ENCODE data around the gene SRSF1.

Gene SRSF1

GRCh38 chr17:57986841-57987580, 20.0 kb downstream of the SRSF1 start:
- no peak for TF ChIP-seq CTCF (conservative IDR thresholded peaks at IDR 0.05; ENCODE audit: low read depth, low read length)
- no peaks in the 10 kb centered on the region for H4K20me1 ChIP-seq (ENCODE audit: insufficient read depth)
- H3K9ac ChIP-seq: peak overlapping the region; percentile 52; the same call in 1 of the 2 replicates
- no peaks in the 10 kb centered on the region for H3K36me3 ChIP-seq (ENCODE audit: insufficient read depth)
- peaks cover 9% of the 10 kb centered on the region; the same call in 1 of the 2 replicates for H3K27me3 ChIP-seq (ENCODE audit: insufficient read depth, low read depth)
- H3K79me2 ChIP-seq (ENCODE audit: insufficient read depth, low read depth): peaks cover 38% of the 10 kb centered on the region
- peak overlapping the region; percentile 73 for H2AFZ ChIP-seq (ENCODE audit: low read depth)
- peaks cover 55% of the 10 kb centered on the region for H3K4me1 ChIP-seq (ENCODE audit: low read depth, poor library complexity, severe bottlenecking)
- H3K27ac ChIP-seq: peak overlapping the region; percentile 33; the same call in 1 of the 2 replicates
- peak overlapping the region; percentile 86 for H3K4me2 ChIP-seq
- peak overlapping the region; percentile 58 for H3K4me3 ChIP-seq (IDR thresholded peaks at IDR 0.05; ENCODE audit: insufficient read depth, low read depth, low read length)

DNA sequence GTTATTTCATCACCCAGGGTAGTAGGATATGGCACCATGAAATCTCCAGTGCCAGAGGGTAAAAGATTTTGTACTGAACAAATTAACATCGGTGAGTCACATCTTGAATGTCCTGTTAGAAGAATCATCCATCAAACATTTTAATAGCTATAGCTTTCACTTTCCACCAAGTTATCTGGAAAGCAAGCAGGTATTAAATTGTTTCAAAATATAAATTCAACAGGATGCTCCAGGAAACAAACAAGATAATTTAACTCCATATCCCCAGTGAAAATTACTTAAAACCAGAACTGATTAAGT, 21.4 kb downstream of the SRSF1 start:
- H3K9ac ChIP-seq: no peak overlapping the region

GRCh38 chr17:57984936-57985674, 21.9 kb downstream of the SRSF1 start:
- no peak overlapping the region for H3K27ac ChIP-seq
- H3K79me2 ChIP-seq (ENCODE audit: insufficient read depth, low read depth): peaks cover 38% of the 10 kb centered on the region
- no peak overlapping the region for H3K4me3 ChIP-seq (IDR thresholded peaks at IDR 0.05; ENCODE audit: insufficient read depth, low read depth, low read length)
- TF ChIP-seq CTCF (conservative IDR thresholded peaks at IDR 0.05; ENCODE audit: low read depth, low read length): no peak
- H3K36me3 ChIP-seq (ENCODE audit: insufficient read depth): no peaks in the 10 kb centered on the region
- no peak overlapping the region for H2AFZ ChIP-seq (ENCODE audit: low read depth)
- H3K4me1 ChIP-seq (ENCODE audit: low read depth, poor library complexity, severe bottlenecking): peaks cover 55% of the 10 kb centered on the region
- H3K27me3 ChIP-seq (ENCODE audit: insufficient read depth, low read depth): peaks cover 8% of the 10 kb centered on the region; the same call in 1 of the 2 replicates
- H3K4me2 ChIP-seq: peak overlapping the region; percentile 86; the same call in 1 of the 2 replicates
- H3K9ac ChIP-seq: no peak overlapping the region
- no peaks in the 10 kb centered on the region; the same call in 1 of the 2 replicates for H4K20me1 ChIP-seq (ENCODE audit: insufficient read depth)

More for the DNA sequence above, 21.4 kb downstream of the SRSF1 start:
- no peak for TF ChIP-seq CTCF (conservative IDR thresholded peaks at IDR 0.05; ENCODE audit: low read depth, low read length)
- Histone ChIP-seq H3K36me3 (ENCODE audit: insufficient read depth) (no peaks in the 10 kb centered on the region), H3K27me3 (ENCODE audit: insufficient read depth, low read depth) (peaks cover 9% of the 10 kb centered on the region; the same call in 1 of the 2 replicates), H3K4me1 (ENCODE audit: low read depth, poor library complexity, severe bottlenecking) (peaks cover 55% of the 10 kb centered on the region), H3K4me2 (peak overlapping the region; percentile 86; the same call in 1 of the 2 replicates), H3K4me3 (IDR thresholded peaks at IDR 0.05; ENCODE audit: insufficient read depth, low read depth, low read length) (no peak overlapping the region), H3K27ac (no peak overlapping the region), H2AFZ (ENCODE audit: low read depth) (no peak overlapping the region), H4K20me1 (ENCODE audit: insufficient read depth) (no peaks in the 10 kb centered on the region; the same call in 1 of the 2 replicates), H3K79me2 (ENCODE audit: insufficient read depth, low read depth) (peaks cover 38% of the 10 kb centered on the region)

DNA sequence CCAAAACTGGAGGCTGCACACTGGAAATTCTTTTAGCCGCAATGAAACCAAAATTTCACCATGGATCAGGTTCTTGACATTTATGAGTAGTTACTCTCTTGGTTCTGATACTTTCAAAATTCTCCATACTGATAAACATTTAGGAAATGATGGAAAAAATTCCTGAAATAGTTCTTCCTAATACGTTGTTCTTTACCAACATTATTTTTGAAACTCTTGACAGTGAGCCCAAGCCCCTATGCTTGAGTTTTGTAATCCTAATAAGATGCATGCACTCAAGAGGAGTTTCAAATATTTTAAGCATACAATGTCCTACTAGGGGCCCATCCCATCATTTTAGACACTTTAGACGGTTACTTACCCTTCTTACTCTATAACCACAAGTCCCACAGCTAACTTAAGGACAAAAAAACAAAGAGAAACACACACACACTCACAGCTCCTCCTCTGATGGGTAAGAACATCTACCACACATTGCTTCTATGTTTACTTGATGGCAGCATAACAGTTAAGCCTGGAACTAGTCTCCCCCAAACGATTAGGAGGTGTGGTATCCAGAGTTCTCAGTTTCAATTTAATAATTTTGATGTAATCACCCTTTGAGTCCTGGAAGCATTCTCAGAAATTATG, 22.7 kb downstream of the SRSF1 start:
- Histone ChIP-seq H3K9ac (no peak overlapping the region), H3K27me3 (ENCODE audit: insufficient read depth, low read depth) (0 out of 2 replicates have a peak, but pooled peaks cover under 1% of the 10 kb centered on the region), H2AFZ (ENCODE audit: low read depth) (no peak overlapping the region), H3K36me3 (ENCODE audit: insufficient read depth) (no peaks in the 10 kb centered on the region), H3K4me1 (ENCODE audit: low read depth, poor library complexity, severe bottlenecking) (peaks cover 54% of the 10 kb centered on the region), H3K27ac (no peak overlapping the region), H3K4me3 (IDR thresholded peaks at IDR 0.05; ENCODE audit: insufficient read depth, low read depth, low read length) (no peak overlapping the region), H4K20me1 (ENCODE audit: insufficient read depth) (no peaks in the 10 kb centered on the region; the same call in 1 of the 2 replicates), H3K79me2 (ENCODE audit: insufficient read depth, low read depth) (peaks cover 38% of the 10 kb centered on the region), H3K4me2 (peak overlapping the region; percentile 3; the same call in 1 of the 2 replicates)
- TF ChIP-seq CTCF (conservative IDR thresholded peaks at IDR 0.05; ENCODE audit: low read depth, low read length): no peak

Data from KMS-11 (cell line).